B cell (primary cell): ENCODE measurements around the gene FEZ2. TPM values are rescaled to one million over a fixed set of nuclear protein-coding genes. Genes with fewer than 3 reads are reported as not detected.

Source experiments
- ATAC-seq: fragments of 200-7000 bp; cut with Tn5 transposase; one replicate; pipeline ENCODE4 v1.10.0; 2021; ENCODE audit warnings: low read depth, mild to moderate bottlenecking, moderate number of reproducible peaks, moderate library complexity
- CTCF ChIA-PET: fragments of 350-600 bp; sonication (Branson Sonifier 250); formaldehyde crosslinking; loops from one replicate; lab custom pipeline; 2021; ENCODE audit warnings: antibody characterized with exemption, inconsistent platforms; lab: Charles Lee
- POLR2A ChIA-PET: fragments of 350-600 bp; sonication (Branson Sonifier 250); formaldehyde crosslinking; loops from one replicate; lab custom pipeline; 2021; ENCODE audit warnings: antibody characterized with exemption; lab: Charles Lee
- DNase-seq: peaks from one replicate; pipeline ENCODE4 v3.0.0; 2013
- H2AFZ ChIP-seq: 2 replicates; pipeline ENCODE4 v1.6.1; 2012; ENCODE audit warnings: mild to moderate bottlenecking, low read depth, low read length; ENCODE audit not compliant: insufficient read depth, poor library complexity, severe bottlenecking
- H3K27ac ChIP-seq, 2 donors: 1 replicate in 1 of 2; 2 replicates in 1 of 2; pipeline ENCODE4 v1.5.1; 2012 to 2013; ENCODE audit warnings: low read length in 2 of 2, mild to moderate bottlenecking in 2 of 2, moderate library complexity in 1 of 2
- H3K27me3 ChIP-seq, 4 experiments: fragments of 200-600 bp in 1 of 4; sonication (generic) in 1 of 4; replicated peaks in 1 of 4; 1 replicate in 2 of 4; 2 replicates in 2 of 4; pipeline versions ENCODE4 v1.6.1 to v1.7.0; 2013 to 2016; ENCODE audit warnings: low read length in 3 of 4, mild to moderate bottlenecking in 2 of 4, mixed read lengths in 1 of 4, moderate library complexity in 1 of 4; ENCODE audit not compliant: insufficient read depth in 4 of 4, control insufficient read depth in 3 of 4; ENCODE audit errors: control extremely low read depth in 1 of 4
- H3K36me3 ChIP-seq, 2 experiments: replicated peaks in 1 of 2; 1 replicate in 1 of 2; 2 replicates in 1 of 2; pipeline versions ENCODE4 v1.6.1 to v1.7.1; 2013; ENCODE audit warnings: low read length in 1 of 2; ENCODE audit not compliant: insufficient read depth in 2 of 2, control insufficient read depth in 1 of 2; ENCODE audit errors: control extremely low read depth in 1 of 2, extremely low read depth in 1 of 2
- H3K4me1 ChIP-seq, 2 donors: fragments of 200-600 bp in 1 of 2; sonication (generic) in 1 of 2; 1 replicate in 1 of 2; 2 replicates in 1 of 2; pipeline versions ENCODE4 v1.5.1 to v1.6.1; 2013 to 2017; ENCODE audit warnings: low read length in 2 of 2; ENCODE audit not compliant: control insufficient read depth in 2 of 2, insufficient read depth in 2 of 2
- H3K4me2 ChIP-seq: replicated peaks from 2 replicates; pipeline ENCODE3; 2012; ENCODE audit warnings: mild to moderate bottlenecking, low read depth, low read length; ENCODE audit not compliant: poor library complexity, severe bottlenecking
- H3K4me3 ChIP-seq, 5 experiments: fragments of 200-600 bp in 1 of 5; sonication (generic) in 1 of 5; 1 replicate in 3 of 5; 2 replicates in 2 of 5; pipeline versions ENCODE4 v1.5.1 to v1.7.0; 2011 to 2016; ENCODE audit warnings: low read length in 4 of 5, mild to moderate bottlenecking in 4 of 5, low read depth in 2 of 5, control low read depth in 1 of 5, moderate library complexity in 1 of 5; ENCODE audit not compliant: insufficient read depth in 1 of 5; ENCODE audit errors: control extremely low read depth in 1 of 5, extremely low read depth in 1 of 5
- H3K79me2 ChIP-seq: fragments of 200-600 bp; sonication (generic); one replicate; pipeline ENCODE4 v1.6.0; 2016; ENCODE audit warnings: low read length; ENCODE audit not compliant: control insufficient read depth, insufficient read depth
- H3K9ac ChIP-seq: fragments of 200-600 bp; sonication (generic); 2 replicates; pipeline ENCODE4 v1.6.1; 2017; ENCODE audit warnings: mild to moderate bottlenecking, low read length, moderate library complexity
- H3K9me3 ChIP-seq, 3 donors: one replicate each; pipeline versions ENCODE4 v1.6.1 to v1.7.1; 2013; ENCODE audit warnings: low read length in 2 of 3; ENCODE audit not compliant: control insufficient read depth in 2 of 3, insufficient read depth in 1 of 3; ENCODE audit errors: control extremely low read depth in 1 of 3
- H4K20me1 ChIP-seq: 2 replicates; pipeline ENCODE4 v1.6.0; 2012; ENCODE audit warnings: mild to moderate bottlenecking, low read length; ENCODE audit not compliant: insufficient read depth, control insufficient read depth, poor library complexity, severe bottlenecking
- H3K27ac Mint-ChIP-seq: one replicate; pipeline ENCODE4 v1.8.0; 2021; ENCODE audit warnings: mixed read lengths
- H3K27me3 Mint-ChIP-seq: one replicate; pipeline ENCODE4 v1.8.0; 2021; ENCODE audit warnings: mixed read lengths
- H3K4me1 Mint-ChIP-seq: one replicate; pipeline ENCODE4 v1.8.0; 2021; ENCODE audit warnings: mixed read lengths
- H3K4me3 Mint-ChIP-seq: one replicate; pipeline ENCODE4 v1.8.0; 2021; ENCODE audit warnings: mixed read lengths
- H3K9me3 Mint-ChIP-seq: one replicate; pipeline ENCODE4 v1.8.0; 2022; ENCODE audit warnings: mixed read lengths; ENCODE audit not compliant: insufficient read depth
- EZH2 ChIP-seq: IDR thresholded peaks from 2 replicates; pipeline ENCODE4 v1.6.1; 2012; ENCODE audit warnings: borderline replicate concordance, low read depth, mild to moderate bottlenecking, moderate library complexity, low read length; ENCODE audit not compliant: insufficient read depth, poor library complexity, severe bottlenecking
- WGBS: methylation state at CpG from one replicate; pipeline ENCODE4 v1.1.5; 2013; ENCODE audit warnings: missing lambda C conversion rate; ENCODE audit not compliant: insufficient coverage; 5-methylcytosine and 5-hydroxymethylcytosine counted together
- intact Hi-C: fragments of 100-400 bp; cut with micrococcal nuclease; formaldehyde crosslinking; loops from one replicate; pipeline ENCODE4 v1.10.0; 2022
- polyA plus RNA-seq: library from polyadenylated mRNA; depleted of rRNA; stranded (reverse); fragments of >200 nt; gene quantifications from 2 replicates; pipeline ENCODE4 v1.2.3, GENCODE V29; 2012
- total RNA-seq, 2 donors: library from RNA; stranded (reverse); fragments of 120-200 nt in 1 of 2; gene quantifications; 1 replicate in 1 of 2; 2 replicates in 1 of 2; pipeline versions ENCODE4 v1.2.3 to v1.2.4, GENCODE V29; 2013 to 2022
- TF ChIP-seq, protein P1 (sequence below): fragments of 200-600 bp; IDR thresholded peaks from one replicate; pipeline ENCODE4 v1.8.0; 2022; ENCODE audit warnings: antibody characterized with exemption, mild to moderate bottlenecking

The FEZ2 gene
- total and polyA plus RNA-seq, 2 donors (not counting 1 experiment from before 2014, with no cell fraction given): 6.2 to 32.7 TPM

DNA sequence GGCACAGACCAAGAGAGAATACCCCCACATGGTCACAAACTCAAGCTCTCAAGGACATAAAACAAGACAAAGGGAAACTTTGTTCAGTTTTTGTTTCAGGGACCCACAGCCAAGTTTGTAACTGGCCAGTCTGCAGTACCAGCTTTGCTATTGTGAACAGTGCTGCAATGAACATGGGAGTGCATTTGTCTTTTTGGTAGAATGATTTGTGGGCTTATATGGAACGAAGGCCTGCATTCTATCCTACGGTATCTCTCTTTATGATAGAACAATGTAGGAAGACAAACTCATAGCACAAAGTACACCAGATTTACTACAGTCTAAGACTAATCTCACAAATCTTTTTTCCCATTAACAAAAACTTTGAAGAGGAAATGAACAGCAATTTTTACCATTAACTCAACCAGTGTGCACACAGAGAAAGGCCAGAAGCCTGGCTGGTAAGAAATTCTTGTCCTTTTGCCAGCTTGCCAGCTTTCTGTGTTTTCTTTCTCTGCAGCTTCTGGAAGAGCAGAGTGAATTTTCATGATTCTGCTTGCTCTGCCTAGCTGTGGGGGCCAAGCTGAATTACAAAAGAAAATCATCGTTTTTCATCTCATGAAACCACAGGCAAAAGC is 37.1 kb upstream of the FEZ2 start:
- POLR2A ChIA-PET: no interaction called here
- Mint-ChIP-seq H3K4me1 (no peaks in the 10 kb centered on the region), H3K9me3 (no peaks in the 10 kb centered on the region), H3K27me3 (peaks cover 30% of the 10 kb centered on the region), H3K27ac (no peak overlapping the region), H3K4me3 (no peak overlapping the region)
- Histone ChIP-seq H2AFZ (no peak overlapping the region), H3K4me2 (no peak overlapping the region), H3K9ac (no peak overlapping the region), H4K20me1 (no peaks in the 10 kb centered on the region), H3K27ac (no peak overlapping the region), H3K79me2 (no peaks in the 10 kb centered on the region), H3K4me3 (no peak overlapping the region), H3K36me3 (no peaks in the 10 kb centered on the region), H3K9me3 (no peaks in the 10 kb centered on the region), H3K4me1 (no peaks in the 10 kb centered on the region), H3K27me3 (peaks cover 0 to 9% (median 2%) of the 10 kb centered on the region in 4 experiments)
- CTCF ChIA-PET: no interaction called here
- DNase-seq (no peak), ATAC-seq (no peak)
- TF ChIP-seq, protein P1, sequence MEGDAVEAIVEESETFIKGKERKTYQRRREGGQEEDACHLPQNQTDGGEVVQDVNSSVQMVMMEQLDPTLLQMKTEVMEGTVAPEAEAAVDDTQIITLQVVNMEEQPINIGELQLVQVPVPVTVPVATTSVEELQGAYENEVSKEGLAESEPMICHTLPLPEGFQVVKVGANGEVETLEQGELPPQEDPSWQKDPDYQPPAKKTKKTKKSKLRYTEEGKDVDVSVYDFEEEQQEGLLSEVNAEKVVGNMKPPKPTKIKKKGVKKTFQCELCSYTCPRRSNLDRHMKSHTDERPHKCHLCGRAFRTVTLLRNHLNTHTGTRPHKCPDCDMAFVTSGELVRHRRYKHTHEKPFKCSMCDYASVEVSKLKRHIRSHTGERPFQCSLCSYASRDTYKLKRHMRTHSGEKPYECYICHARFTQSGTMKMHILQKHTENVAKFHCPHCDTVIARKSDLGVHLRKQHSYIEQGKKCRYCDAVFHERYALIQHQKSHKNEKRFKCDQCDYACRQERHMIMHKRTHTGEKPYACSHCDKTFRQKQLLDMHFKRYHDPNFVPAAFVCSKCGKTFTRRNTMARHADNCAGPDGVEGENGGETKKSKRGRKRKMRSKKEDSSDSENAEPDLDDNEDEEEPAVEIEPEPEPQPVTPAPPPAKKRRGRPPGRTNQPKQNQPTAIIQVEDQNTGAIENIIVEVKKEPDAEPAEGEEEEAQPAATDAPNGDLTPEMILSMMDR: no peak
- no peak for TF ChIP-seq EZH2
- intact Hi-C loops: no loop called here
- WGBS: 80% methylated on average over 1 of the region's 3 CpGs

DNA sequence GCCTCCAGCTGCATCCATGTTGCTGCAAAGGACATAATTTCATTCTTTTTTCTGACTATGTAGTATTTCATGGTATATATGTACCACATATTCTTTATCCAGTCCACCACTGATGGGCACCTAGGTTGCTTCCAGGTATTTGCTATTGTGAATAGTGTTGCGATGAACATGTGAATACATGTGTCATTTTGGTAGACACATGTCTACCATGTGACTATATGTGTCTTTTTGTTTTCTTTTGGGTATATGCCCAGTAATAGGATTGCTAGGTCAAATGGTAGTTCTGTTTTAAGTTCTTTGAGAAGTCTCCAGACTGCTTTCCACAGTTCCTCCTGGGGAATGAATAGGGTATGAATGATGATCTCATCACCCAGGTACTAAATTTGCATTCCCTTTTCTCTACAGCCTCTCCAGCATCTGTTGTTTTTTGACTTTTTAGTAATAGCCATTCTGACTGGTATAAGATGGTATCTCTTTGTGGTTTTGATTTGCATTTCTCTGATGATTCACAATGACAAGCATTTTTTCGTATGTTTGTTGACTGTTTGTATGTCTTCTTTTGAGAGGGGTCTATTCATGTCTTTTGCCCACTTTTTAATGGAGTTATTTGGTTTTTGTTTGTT is 35.6 kb upstream of the FEZ2 start:
- Histone ChIP-seq H2AFZ (no peak overlapping the region), H3K79me2 (no peaks in the 10 kb centered on the region), H3K27me3 (peaks cover 0 to 9% (median 2%) of the 10 kb centered on the region in 4 experiments), H3K4me1 (no peaks in the 10 kb centered on the region), H3K27ac (no peak overlapping the region), H4K20me1 (no peaks in the 10 kb centered on the region), H3K4me2 (no peak overlapping the region), H3K9ac (no peak overlapping the region), H3K36me3 (no peaks in the 10 kb centered on the region), H3K4me3 (no peak overlapping the region), H3K9me3 (no peaks in the 10 kb centered on the region)
- ChIA-PET CTCF (no interaction called here), POLR2A (no interaction called here)
- H3K27ac Mint-ChIP-seq: no peak overlapping the region
- no peak overlapping the region for H3K4me3 Mint-ChIP-seq
- DNase-seq (no peak), ATAC-seq (no peak)
- intact Hi-C loops: no loop called here
- no peaks in the 10 kb centered on the region for H3K9me3 Mint-ChIP-seq
- WGBS: 63% methylated on average over 1 of the region's 2 CpGs
- no peak for TF ChIP-seq EZH2
- TF ChIP-seq, protein P1: no peak
- H3K4me1 Mint-ChIP-seq: no peaks in the 10 kb centered on the region
- H3K27me3 Mint-ChIP-seq: peaks cover 25% of the 10 kb centered on the region
